OCI-LY7 (cell line): ENCODE results near the gene RNF224. TPM values are rescaled to one million over a fixed set of nuclear protein-coding genes. Genes with fewer than 3 reads are reported as not detected.

Source experiments
- BruUV-seq: library from RNA; stranded (reverse); fragments of 400-500 nt; replicated peaks from 2 replicates; lab custom pipeline; 2021; lab: Mats Ljungman, UMichigan
- CTCF ChIA-PET: fragments of 300-600 bp; sonication (Branson Sonifier 250); formaldehyde crosslinking; loops from one replicate; lab custom pipeline; 2022; ENCODE audit warnings: antibody characterized with exemption; ENCODE audit not compliant: unreplicated experiment; lab: Charles Lee
- POLR2A ChIA-PET: fragments of 300-600 bp; sonication (Branson Sonifier 250); formaldehyde crosslinking; loops from one replicate; lab custom pipeline; 2022; ENCODE audit warnings: antibody characterized with exemption; lab: Charles Lee
- DNase-seq: peaks from one replicate; pipeline ENCODE4 v3.0.0-alpha.2; 2015; ENCODE audit warnings: low spot score
- H2AFZ ChIP-seq: fragments of 200-600 bp; sonication (generic), shearing (Covaris generic); 2 replicates; pipeline ENCODE4 v1.6.1; 2014; ENCODE audit warnings: mild to moderate bottlenecking, antibody characterized with exemption, low read length, moderate library complexity
- H3K27ac ChIP-seq: fragments of 200-600 bp; sonication (generic); 2 replicates; pipeline ENCODE4 v1.5.1; 2014; ENCODE audit warnings: mixed run types, low read depth, mild to moderate bottlenecking, moderate library complexity, low read length, inconsistent platforms; ENCODE audit not compliant: poor library complexity, severe bottlenecking
- H3K36me3 ChIP-seq: fragments of 200-600 bp; sonication (generic); 2 replicates; pipeline ENCODE4 v1.6.1; 2014; ENCODE audit warnings: mild to moderate bottlenecking, antibody characterized with exemption, low read length, moderate library complexity, mixed read lengths; ENCODE audit not compliant: insufficient read depth
- H3K4me1 ChIP-seq: fragments of 200-600 bp; sonication (generic); 2 replicates; pipeline ENCODE4 v1.5.1; 2014; ENCODE audit warnings: mild to moderate bottlenecking, low read length; ENCODE audit not compliant: insufficient read depth, poor library complexity, severe bottlenecking
- H3K4me2 ChIP-seq: fragments of 200-600 bp; sonication (generic); 2 replicates; pipeline ENCODE4 v1.6.1; 2014; ENCODE audit warnings: mild to moderate bottlenecking, low read length
- H3K4me3 ChIP-seq: fragments of 200-600 bp; sonication (generic); 2 replicates; pipeline ENCODE4 v1.5.1; 2014; ENCODE audit warnings: mild to moderate bottlenecking, low read depth, low read length; ENCODE audit not compliant: poor library complexity, severe bottlenecking
- H3K79me2 ChIP-seq: fragments of 200-600 bp; sonication (generic); 2 replicates; pipeline ENCODE4 v1.6.1; 2016; ENCODE audit warnings: low read depth, mild to moderate bottlenecking, low read length, moderate library complexity, mixed read lengths; ENCODE audit not compliant: insufficient read depth
- H3K9me2 ChIP-seq: fragments of 200-600 bp; sonication (generic); 2 replicates; pipeline ENCODE4 v1.6.1; 2016; ENCODE audit warnings: mild to moderate bottlenecking, low read length, mixed read lengths; ENCODE audit not compliant: insufficient read depth
- H3K9me3 ChIP-seq: fragments of 200-600 bp; sonication (generic); 2 replicates; pipeline ENCODE4 v1.6.1; 2014; ENCODE audit warnings: mild to moderate bottlenecking, mixed run types, low read length, mixed read lengths
- H4K20me1 ChIP-seq: fragments of 200-600 bp; sonication (generic); 2 replicates; pipeline ENCODE4 v1.6.1; 2014; ENCODE audit warnings: mild to moderate bottlenecking, antibody characterized with exemption, low read length, moderate library complexity, mixed read lengths; ENCODE audit not compliant: insufficient read depth
- EZH2phosphoT487 ChIP-seq: fragments of 200-600 bp; sonication (generic); IDR thresholded peaks from 2 replicates; pipeline ENCODE4 v1.6.1; 2018; ENCODE audit warnings: low read depth, borderline replicate concordance, mild to moderate bottlenecking, mixed run types, antibody characterized with exemption, low read length, moderate library complexity, mixed read lengths
- intact Hi-C: fragments of 100-400 bp; cut with micrococcal nuclease; formaldehyde crosslinking; loops from one replicate; pipeline ENCODE4 v1.10.0; 2022; ENCODE audit not compliant: unreplicated experiment
- total RNA-seq, 2 experiments: library from RNA; depleted of rRNA in 1 of 2; stranded (reverse); fragments of >200 nt in 1 of 2; shearing (Covaris generic) in 1 of 2; gene quantifications; 2 replicates each; pipeline ENCODE4 v1.2.3, GENCODE V29; 2014 to 2022
- TF ChIP-seq, protein P1 (sequence below): fragments of 200-600 bp; sonication (generic); conservative IDR thresholded peaks from 2 replicates; pipeline ENCODE4 v1.5.1; 2014; ENCODE audit warnings: mild to moderate bottlenecking, antibody characterized with exemption, low read length, moderate library complexity, mixed read lengths

Gene RNF224
- total RNA-seq, 2 experiments from 2014 or later: 0.13 to 0.30 TPM

DNA sequence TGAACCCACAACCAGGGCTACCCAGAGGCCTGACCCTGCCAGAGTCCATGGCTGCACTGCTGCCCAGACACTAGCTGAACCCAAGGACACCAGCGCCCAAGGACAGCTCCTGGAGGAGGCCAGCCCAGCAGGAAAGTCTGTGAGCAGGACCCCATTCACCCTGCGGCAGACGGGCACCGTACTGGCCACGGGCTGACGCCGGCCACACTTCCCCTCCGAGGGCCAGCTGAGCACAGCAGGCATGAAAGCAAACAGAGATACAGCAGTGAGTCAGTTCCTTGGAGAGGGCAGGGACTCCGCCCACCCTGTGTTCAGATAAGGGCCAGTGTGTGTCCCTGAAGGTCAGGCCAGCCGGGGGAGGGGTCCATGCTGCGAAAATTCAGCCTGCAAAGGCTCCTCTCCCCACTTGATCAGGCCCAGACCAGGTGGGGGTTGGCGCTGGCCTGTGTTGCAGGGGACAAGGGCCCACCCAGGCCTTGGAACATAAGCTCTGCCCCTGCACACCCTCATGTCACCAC, 8.5 kb upstream of the RNF224 start:
- Histone ChIP-seq H3K4me1 (peaks cover 15% of the 10 kb centered on the region), H3K4me2 (no peak overlapping the region), H3K79me2 (no peaks in the 10 kb centered on the region), H3K27ac (no peak overlapping the region), H3K36me3 (peaks cover 47% of the 10 kb centered on the region; the same call in 1 of the 2 replicates), H4K20me1 (no peaks in the 10 kb centered on the region), H2AFZ (no peak overlapping the region), H3K9me2 (no peaks in the 10 kb centered on the region), H3K9me3 (no peaks in the 10 kb centered on the region), H3K4me3 (no peak overlapping the region)
- TF ChIP-seq, protein P1, sequence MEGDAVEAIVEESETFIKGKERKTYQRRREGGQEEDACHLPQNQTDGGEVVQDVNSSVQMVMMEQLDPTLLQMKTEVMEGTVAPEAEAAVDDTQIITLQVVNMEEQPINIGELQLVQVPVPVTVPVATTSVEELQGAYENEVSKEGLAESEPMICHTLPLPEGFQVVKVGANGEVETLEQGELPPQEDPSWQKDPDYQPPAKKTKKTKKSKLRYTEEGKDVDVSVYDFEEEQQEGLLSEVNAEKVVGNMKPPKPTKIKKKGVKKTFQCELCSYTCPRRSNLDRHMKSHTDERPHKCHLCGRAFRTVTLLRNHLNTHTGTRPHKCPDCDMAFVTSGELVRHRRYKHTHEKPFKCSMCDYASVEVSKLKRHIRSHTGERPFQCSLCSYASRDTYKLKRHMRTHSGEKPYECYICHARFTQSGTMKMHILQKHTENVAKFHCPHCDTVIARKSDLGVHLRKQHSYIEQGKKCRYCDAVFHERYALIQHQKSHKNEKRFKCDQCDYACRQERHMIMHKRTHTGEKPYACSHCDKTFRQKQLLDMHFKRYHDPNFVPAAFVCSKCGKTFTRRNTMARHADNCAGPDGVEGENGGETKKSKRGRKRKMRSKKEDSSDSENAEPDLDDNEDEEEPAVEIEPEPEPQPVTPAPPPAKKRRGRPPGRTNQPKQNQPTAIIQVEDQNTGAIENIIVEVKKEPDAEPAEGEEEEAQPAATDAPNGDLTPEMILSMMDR: no peak
- no peak for TF ChIP-seq EZH2phosphoT487
- intact Hi-C loops: no loop called here
- POLR2A ChIA-PET: interaction anchor here (0.6 kb wide), 1 partner anchor 16 kb away, joined by 6 read pairs; no protein-coding TSS in a partner anchor
- CTCF ChIA-PET: no interaction called here
- BruUV-seq: no TSS peak
- no peak for DNase-seq

DNA sequence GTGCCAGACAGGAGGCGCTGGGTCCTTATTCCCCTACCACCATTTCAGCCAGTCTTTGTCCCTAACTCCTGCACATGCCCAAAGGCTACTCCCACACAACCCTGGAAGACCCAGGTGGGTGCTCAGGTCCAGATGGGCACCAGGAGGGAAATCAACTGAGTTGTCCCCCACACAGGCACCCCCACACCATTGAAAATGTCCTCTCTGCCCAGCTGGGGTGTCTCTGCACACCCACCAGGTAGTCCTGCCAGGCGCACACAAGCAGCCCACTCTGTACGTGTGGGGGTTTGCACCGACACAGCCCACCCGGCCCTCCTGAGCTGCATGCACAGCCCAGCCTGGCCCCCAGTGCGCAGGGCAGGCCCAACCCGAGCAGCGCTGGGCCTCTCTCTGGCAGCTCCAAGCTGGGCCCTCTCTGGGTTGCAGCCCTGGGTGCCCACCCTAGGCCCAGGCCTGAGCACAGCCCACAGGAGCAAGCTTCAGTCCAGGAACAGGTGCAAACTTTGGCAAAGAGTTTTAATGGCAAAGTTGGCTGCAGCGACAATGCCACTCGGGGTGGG, 7.5 kb upstream of the RNF224 start:
- peaks cover 19% of the 10 kb centered on the region for H3K4me1 ChIP-seq
- H3K79me2 ChIP-seq: no peaks in the 10 kb centered on the region
- no peak overlapping the region for H3K4me2 ChIP-seq
- POLR2A ChIA-PET: no interaction called here
- peaks cover 38% of the 10 kb centered on the region; the same call in 1 of the 2 replicates for H3K36me3 ChIP-seq
- CTCF ChIA-PET: no interaction called here
- H3K9me3 ChIP-seq: no peaks in the 10 kb centered on the region
- no peak overlapping the region for H3K4me3 ChIP-seq
- no peak for TF ChIP-seq EZH2phosphoT487
- TF ChIP-seq, protein P1: no peak
- H3K9me2 ChIP-seq: no peaks in the 10 kb centered on the region
- no peak overlapping the region for H3K27ac ChIP-seq
- no TSS peak for BruUV-seq
- DNase-seq: no peak
- intact Hi-C loops: no loop called here
- no peaks in the 10 kb centered on the region for H4K20me1 ChIP-seq
- no peak overlapping the region for H2AFZ ChIP-seq
